Trophoblast cell (in vitro differentiated cells and primary cell): ENCODE data around the gene MCF2L2.
A peak's percentile ranks its signal among the peaks of the same experiment; 100 is the strongest.

ENCODE experiments used
- DNase-seq, 2 donors: peaks; one replicate each; pipeline ENCODE4 v3.0.0-alpha.2; 2016
- H2AFZ ChIP-seq: 2 replicates; pipeline ENCODE4 v1.6.1; 2013; ENCODE audit warnings: low read length, moderate library complexity, mild to moderate bottlenecking; ENCODE audit not compliant: insufficient read depth, poor library complexity
- H2AK5ac ChIP-seq: 2 replicates; pipeline ENCODE4 v1.6.1; 2013; ENCODE audit warnings: mild to moderate bottlenecking, low read length
- H2BK120ac ChIP-seq: 2 replicates; pipeline ENCODE4 v1.6.1; 2013; ENCODE audit warnings: low read length, mild to moderate bottlenecking, moderate library complexity; ENCODE audit not compliant: insufficient read depth, poor library complexity
- H2BK12ac ChIP-seq: 2 replicates; pipeline ENCODE4 v1.6.1; 2013; ENCODE audit warnings: mild to moderate bottlenecking, low read length, moderate library complexity
- H2BK5ac ChIP-seq: 2 replicates; pipeline ENCODE4 v1.6.1; 2013; ENCODE audit warnings: low read length, low read depth, moderate library complexity, mild to moderate bottlenecking; ENCODE audit not compliant: poor library complexity
- H3K14ac ChIP-seq: 2 replicates; pipeline ENCODE4 v1.6.1; 2013; ENCODE audit warnings: mild to moderate bottlenecking, low read length
- H3K18ac ChIP-seq: 2 replicates; pipeline ENCODE4 v1.6.1; 2013; ENCODE audit warnings: mild to moderate bottlenecking, low read length
- H3K23ac ChIP-seq: 2 replicates; pipeline ENCODE4 v1.6.1; 2013; ENCODE audit warnings: low read length
- H3K27ac ChIP-seq: 2 replicates; pipeline ENCODE4 v1.5.1; 2013; ENCODE audit warnings: low read depth, mild to moderate bottlenecking, inconsistent platforms, low read length, moderate library complexity
- H3K27me3 ChIP-seq: 2 replicates; pipeline ENCODE4 v1.6.1; 2013; ENCODE audit warnings: inconsistent platforms, mild to moderate bottlenecking, low read length, moderate library complexity; ENCODE audit not compliant: insufficient read depth
- H3K36me3 ChIP-seq, 2 experiments: 1 replicate in 1 of 2; 2 replicates in 1 of 2; pipeline ENCODE4 v1.6.1; 2013; ENCODE audit warnings: low read length in 2 of 2, mild to moderate bottlenecking in 2 of 2, moderate library complexity in 1 of 2; ENCODE audit not compliant: insufficient read depth in 2 of 2, control insufficient read depth in 1 of 2
- H3K4ac ChIP-seq: 2 replicates; pipeline ENCODE4 v1.6.1; 2013; ENCODE audit warnings: low read depth, mild to moderate bottlenecking, low read length, moderate library complexity
- H3K4me1 ChIP-seq, 2 experiments: 1 replicate in 1 of 2; 2 replicates in 1 of 2; pipeline ENCODE4 v1.6.1; 2013; ENCODE audit warnings: low read length in 2 of 2, mild to moderate bottlenecking in 2 of 2, moderate library complexity in 1 of 2; ENCODE audit not compliant: insufficient read depth in 2 of 2, control insufficient read depth in 1 of 2
- H3K4me2 ChIP-seq: 2 replicates; pipeline ENCODE4 v1.6.1; 2013; ENCODE audit warnings: inconsistent platforms, mild to moderate bottlenecking, low read length, moderate library complexity
- H3K4me3 ChIP-seq: 2 replicates; pipeline ENCODE4 v1.5.1; 2013; ENCODE audit warnings: mild to moderate bottlenecking, low read depth, low read length, inconsistent platforms
- H3K79me1 ChIP-seq: one replicate; pipeline ENCODE4 v1.6.1; 2013; ENCODE audit warnings: low read length
- H3K79me2 ChIP-seq: 2 replicates; pipeline ENCODE4 v1.6.1; 2013; ENCODE audit warnings: low read length, mild to moderate bottlenecking; ENCODE audit not compliant: control insufficient read depth, insufficient read depth, poor library complexity
- H3K9ac ChIP-seq: 2 replicates; pipeline ENCODE4 v1.6.1; 2013; ENCODE audit warnings: mild to moderate bottlenecking, low read length
- H3K9me3 ChIP-seq: 2 replicates; pipeline ENCODE4 v1.6.1; 2013; ENCODE audit warnings: low read depth, mild to moderate bottlenecking, control low read depth, inconsistent platforms, low read length; ENCODE audit not compliant: insufficient read depth
- H4K12ac ChIP-seq: 2 replicates; pipeline ENCODE4 v1.6.1; 2013; ENCODE audit warnings: low read depth, mild to moderate bottlenecking, low read length, moderate library complexity
- H4K8ac ChIP-seq: 2 replicates; pipeline ENCODE4 v1.6.1; 2013; ENCODE audit warnings: low read depth, mild to moderate bottlenecking, low read length, moderate library complexity
- H4K91ac ChIP-seq: one replicate; pipeline ENCODE4 v1.6.1; 2013; ENCODE audit warnings: low read depth, mild to moderate bottlenecking, low read length, moderate library complexity
- WGBS: extraction: QIAGEN DNeasy Blood & Tissue Kit; methylation state at CpG from one replicate; pipeline ENCODE4 v1.1.7; 2013; ENCODE audit warnings: missing lambda C conversion rate; ENCODE audit not compliant: insufficient read length, insufficient coverage; ENCODE audit errors: extremely low coverage; 5-methylcytosine and 5-hydroxymethylcytosine counted together

Gene MCF2L2

GRCh38 chr3:183188895-183189462 is 239.4 kb downstream of the MCF2L2 start:
- Histone ChIP-seq H4K8ac (no peak overlapping the region), H2BK120ac (no peak overlapping the region), H2BK12ac (no peak overlapping the region), H3K36me3 (no peaks in the 10 kb centered on the region), H3K4me3 (no peak overlapping the region), H3K9ac (no peak overlapping the region), H3K27me3 (no peaks in the 10 kb centered on the region), H3K4me1 (no peaks in the 10 kb centered on the region), H3K79me2 (no peaks in the 10 kb centered on the region), H3K27ac (no peak overlapping the region), H3K9me3 (no peaks in the 10 kb centered on the region), H3K4me2 (no peak overlapping the region), H4K12ac (no peak overlapping the region), H3K4ac (no peak overlapping the region), H3K23ac (no peak overlapping the region), H2BK5ac (no peak overlapping the region), H3K79me1 (no peaks in the 10 kb centered on the region), H2AFZ (no peak overlapping the region), H4K91ac (no peak overlapping the region), H2AK5ac (no peak overlapping the region), H3K14ac (no peak overlapping the region), H3K18ac (no peak overlapping the region)
- DNase-seq, result peak in 1 of 2 donors; percentile 42
- no CpG with 5 or more reads among the region's 7 CpGs for WGBS

- Histone ChIP-seq H2AK5ac (no peak overlapping the region), H3K27ac (no peak overlapping the region), H3K4me2 (no peak overlapping the region), H3K79me1 (no peaks in the 10 kb centered on the region), H2BK120ac (no peak overlapping the region), H2AFZ (no peak overlapping the region), H3K18ac (no peak overlapping the region), H3K4me3 (no peak overlapping the region), H3K9me3 (no peaks in the 10 kb centered on the region), H3K4ac (no peak overlapping the region), H3K14ac (no peak overlapping the region), H3K9ac (no peak overlapping the region), H3K4me1 (no peaks in the 10 kb centered on the region), H2BK5ac (no peak overlapping the region), H4K8ac (no peak overlapping the region), H3K79me2 (no peaks in the 10 kb centered on the region), H4K12ac (no peak overlapping the region), H4K91ac (no peak overlapping the region), H3K23ac (no peak overlapping the region), H3K27me3 (no peaks in the 10 kb centered on the region), H2BK12ac (no peak overlapping the region), H3K36me3 (no peaks in the 10 kb centered on the region)
- DNase-seq, result no peak
- no CpG with 5 or more reads among the region's 4 CpGs for WGBS
Measured at GRCh38 chr3:183185696-183186095, 242.7 kb downstream of the MCF2L2 start.

DNA sequence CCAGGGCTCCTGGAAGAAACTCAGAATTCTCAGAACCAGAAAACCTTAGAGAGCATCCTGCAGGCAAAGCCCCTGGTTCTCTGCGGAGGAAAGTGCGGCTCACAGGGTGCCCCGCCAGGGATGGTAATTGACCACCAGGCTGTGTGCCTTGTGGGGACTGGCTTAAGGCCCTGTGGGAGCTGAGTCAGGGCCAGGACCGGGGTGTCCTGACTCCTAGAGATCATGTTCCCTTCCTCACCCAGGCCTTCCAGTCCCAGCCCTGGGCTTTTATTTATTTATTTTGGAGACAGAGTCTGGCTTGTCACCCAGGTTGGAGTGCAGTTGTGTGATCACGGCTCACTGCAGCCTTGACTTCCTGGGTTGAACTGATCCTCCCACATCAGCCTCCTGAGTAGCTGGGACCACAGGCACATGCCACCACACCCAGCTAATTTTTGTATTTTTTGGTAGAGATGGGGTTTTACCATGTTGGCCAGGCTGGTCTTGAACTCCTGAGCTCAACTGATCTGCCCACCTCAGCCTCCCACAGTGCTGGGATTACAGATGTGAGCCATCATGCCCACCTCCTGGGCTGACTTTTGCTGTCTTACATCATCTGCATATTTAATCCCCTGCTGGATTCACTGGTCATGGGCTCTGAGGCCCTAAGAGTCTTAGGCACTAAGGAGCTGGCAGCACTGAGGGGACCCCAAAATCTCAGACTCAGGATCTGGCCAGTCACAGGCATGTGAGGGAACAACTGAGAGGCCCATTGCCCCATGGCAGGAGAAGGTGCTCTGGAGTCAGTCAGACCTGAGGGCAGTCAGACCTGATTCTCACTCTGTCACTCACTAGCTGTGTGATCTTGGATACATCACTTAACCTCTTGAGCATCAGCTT is 245.4 kb downstream of the MCF2L2 start:
- peaks cover 10% of the 10 kb centered on the region for H3K27me3 ChIP-seq
- H3K14ac ChIP-seq, result no peak overlapping the region
- H3K9me3 ChIP-seq, result no peaks in the 10 kb centered on the region
- H3K4me2 ChIP-seq, result no peak overlapping the region
- H2AFZ ChIP-seq, result no peak overlapping the region
- H3K79me1 ChIP-seq, result no peaks in the 10 kb centered on the region
- H3K79me2 ChIP-seq, result no peaks in the 10 kb centered on the region
- H4K12ac ChIP-seq, result no peak overlapping the region
- H2BK120ac ChIP-seq, result no peak overlapping the region
- H3K9ac ChIP-seq, result no peak overlapping the region
- DNase-seq, result no peak
- H2BK12ac ChIP-seq, result no peak overlapping the region
- no CpG with 5 or more reads among the region's 5 CpGs for WGBS
- no peak overlapping the region for H2BK5ac ChIP-seq
- no peak overlapping the region for H2AK5ac ChIP-seq
- peaks cover 8 to 9% of the 10 kb centered on the region in 2 experiments for H3K4me1 ChIP-seq
- no peak overlapping the region for H4K91ac ChIP-seq
- no peak overlapping the region for H3K27ac ChIP-seq
- no peak overlapping the region for H3K4me3 ChIP-seq
- no peak overlapping the region for H3K4ac ChIP-seq
- H3K36me3 ChIP-seq, result no peaks in the 10 kb centered on the region
- H3K23ac ChIP-seq, result no peak overlapping the region
- H3K18ac ChIP-seq, result no peak overlapping the region
- H4K8ac ChIP-seq, result no peak overlapping the region

GRCh38 chr3:183182073-183182472 is 246.3 kb downstream of the MCF2L2 start:
- Histone ChIP-seq H3K4ac (no peak overlapping the region), H3K27ac (no peak overlapping the region), H3K27me3 (peaks cover 10% of the 10 kb centered on the region), H2BK120ac (no peak overlapping the region), H3K18ac (no peak overlapping the region), H3K4me1 (peaks cover 8 to 9% of the 10 kb centered on the region in 2 experiments), H3K36me3 (no peaks in the 10 kb centered on the region), H2AFZ (no peak overlapping the region), H3K9ac (no peak overlapping the region), H3K79me2 (no peaks in the 10 kb centered on the region), H2BK12ac (no peak overlapping the region), H3K4me3 (no peak overlapping the region), H3K79me1 (no peaks in the 10 kb centered on the region), H3K23ac (no peak overlapping the region), H3K9me3 (no peaks in the 10 kb centered on the region), H4K8ac (no peak overlapping the region), H3K14ac (no peak overlapping the region), H2AK5ac (no peak overlapping the region), H2BK5ac (no peak overlapping the region), H4K91ac (no peak overlapping the region), H4K12ac (no peak overlapping the region), H3K4me2 (no peak overlapping the region)
- WGBS, result no CpG with 5 or more reads among the region's 7 CpGs
- no peak for DNase-seq
